HepG2 (cell line): ENCODE measurements around the gene TRIM3.

Experiments
- CTCF ChIP-seq: sonication (generic); formaldehyde crosslinking; IDR thresholded peaks from 2 replicates; pipeline ENCODE4 v1.5.0; 2020; ENCODE audit warnings: mild to moderate bottlenecking, missing genetic modification reagents, moderate library complexity
- EZH2 ChIP-seq: conservative IDR thresholded peaks from 2 replicates; pipeline ENCODE4 v1.6.1; 2012; ENCODE audit warnings: mild to moderate bottlenecking, low read depth, low read length, moderate library complexity
- GABPA ChIP-seq, 2 experiments: IDR thresholded peaks; 2 replicates each; pipeline ENCODE4 v1.6.1; 2011 to 2016; ENCODE audit warnings: low read depth in 2 of 2, low read length in 1 of 2, missing biosample characterization in 1 of 2, missing genetic modification characterization in 1 of 2
- UBTF ChIP-seq: sonication (generic); formaldehyde crosslinking; IDR thresholded peaks from 2 replicates; pipeline ENCODE4 v1.4.0; 2020; ENCODE audit warnings: mild to moderate bottlenecking, missing genetic modification reagents

- no peak for TF ChIP-seq GABPA (IDR thresholded peaks at IDR 0.05; ENCODE audit: low read depth, low read length)
- TF ChIP-seq GABPA (CRISPR knock-in tag; IDR thresholded peaks at IDR 0.05; ENCODE audit: low read depth): no peak
- TF ChIP-seq EZH2: no peak
- no peak for TF ChIP-seq CTCF (CRISPR knock-in tag)
- TF ChIP-seq UBTF (CRISPR knock-in tag): no peak
Observed at GRCh38 chr11:6458352-6459098, 15.2 kb downstream of the TRIM3 start.
